Ishikawa (cell line): ENCODE data around the gene PLD2.

ENCODE experiments used
- CEBPB ChIP-seq: IDR thresholded peaks from 2 replicates; pipeline ENCODE4 v1.6.1; 2012
- EP300 ChIP-seq: IDR thresholded peaks from 2 replicates; pipeline ENCODE4 v1.6.1; 2012; ENCODE audit warnings: borderline replicate concordance
- YY1 ChIP-seq: IDR thresholded peaks from 2 replicates; pipeline ENCODE4 v1.6.1; 2012; ENCODE audit warnings: low read depth

GRCh38 chr17:4786106-4786511, 20.8 kb upstream of the PLD2 start, which contains the start of gene VMO1:
- TF ChIP-seq EP300, result no peak
- no peak for TF ChIP-seq YY1
- no peak for TF ChIP-seq CEBPB
